GM21423 (cell line): ENCODE results near the gene TADA3.

Source experiments
- ATAC-seq: cut with Tn5 transposase; IDR thresholded peaks from one replicate; pipeline ENCODE4 v1.9.1; 2021; ENCODE audit warnings: mild to moderate bottlenecking, moderate library complexity; ENCODE audit not compliant: unreplicated experiment

The TADA3 gene, protein sequence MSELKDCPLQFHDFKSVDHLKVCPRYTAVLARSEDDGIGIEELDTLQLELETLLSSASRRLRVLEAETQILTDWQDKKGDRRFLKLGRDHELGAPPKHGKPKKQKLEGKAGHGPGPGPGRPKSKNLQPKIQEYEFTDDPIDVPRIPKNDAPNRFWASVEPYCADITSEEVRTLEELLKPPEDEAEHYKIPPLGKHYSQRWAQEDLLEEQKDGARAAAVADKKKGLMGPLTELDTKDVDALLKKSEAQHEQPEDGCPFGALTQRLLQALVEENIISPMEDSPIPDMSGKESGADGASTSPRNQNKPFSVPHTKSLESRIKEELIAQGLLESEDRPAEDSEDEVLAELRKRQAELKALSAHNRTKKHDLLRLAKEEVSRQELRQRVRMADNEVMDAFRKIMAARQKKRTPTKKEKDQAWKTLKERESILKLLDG

DNA sequence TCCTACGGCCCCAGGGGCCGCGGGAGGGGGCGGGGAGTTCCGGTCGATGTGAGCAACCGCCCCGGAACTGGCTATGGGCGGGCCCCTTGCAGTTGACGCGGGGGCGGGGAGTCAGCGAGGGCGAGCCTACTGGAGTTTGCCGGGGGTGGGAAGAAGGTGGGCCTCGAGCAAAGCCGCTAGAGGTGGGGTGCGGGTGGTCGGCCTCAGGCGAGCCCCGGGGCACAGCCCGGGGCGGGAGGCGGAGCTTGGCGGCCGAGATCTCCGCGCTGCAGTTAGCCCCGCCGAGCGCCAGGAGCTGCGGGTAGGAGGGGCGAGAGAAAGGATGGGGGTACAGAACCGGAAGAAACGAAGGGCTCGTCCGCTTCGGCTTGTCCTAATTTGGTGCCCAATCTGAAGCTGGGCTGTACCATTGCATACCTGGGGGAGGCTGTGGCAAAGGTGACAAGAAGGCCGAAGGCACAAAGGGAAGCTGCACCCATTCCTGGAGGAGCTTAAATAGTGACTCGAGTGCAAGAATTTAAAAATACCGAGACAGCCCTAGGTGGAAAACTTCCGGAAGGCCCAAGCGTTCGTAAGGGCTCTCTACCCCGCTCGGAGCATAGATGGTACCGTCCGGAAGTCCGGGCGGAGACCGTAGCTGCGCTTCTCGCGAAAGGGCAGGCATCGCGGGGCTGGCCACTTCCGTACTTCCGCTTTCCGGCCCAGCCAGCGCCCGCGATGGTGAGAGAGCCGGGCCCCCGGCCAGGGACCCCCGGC, at the start of gene TADA3, which contains the start of gene ARPC4:
Gene TADA3, minus strand, starts transcription at position 69 of the 756 bp plus-strand sequence. CDS start 1,007 bp downstream, outside the sequence.
Gene ARPC4, plus strand, starts transcription at position 678 of the 756 bp plus-strand sequence. Its CDS starts 40 bp downstream, at position 718.
- peak; percentile 79 for ATAC-seq

DNA sequence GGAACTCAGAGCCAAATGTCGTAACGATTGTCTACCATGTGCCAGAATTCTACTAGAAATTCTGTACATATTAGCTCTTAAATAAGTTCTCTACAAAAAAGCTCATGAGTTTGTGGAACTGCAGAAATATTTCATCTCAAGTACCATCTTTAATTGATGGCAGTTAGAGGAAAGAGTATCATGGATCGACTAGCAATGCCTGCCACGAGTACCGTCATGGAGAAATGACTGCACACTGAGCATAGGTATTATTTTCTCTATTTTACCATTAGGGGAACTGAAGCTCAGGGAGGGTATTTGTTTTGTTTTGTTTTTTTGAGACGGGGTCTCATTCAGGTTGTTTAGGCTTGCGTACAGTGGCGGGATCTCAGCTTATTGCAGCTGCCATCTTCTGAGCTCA, 48.7 kb upstream of the TADA3 start:
- no peak for ATAC-seq

DNA sequence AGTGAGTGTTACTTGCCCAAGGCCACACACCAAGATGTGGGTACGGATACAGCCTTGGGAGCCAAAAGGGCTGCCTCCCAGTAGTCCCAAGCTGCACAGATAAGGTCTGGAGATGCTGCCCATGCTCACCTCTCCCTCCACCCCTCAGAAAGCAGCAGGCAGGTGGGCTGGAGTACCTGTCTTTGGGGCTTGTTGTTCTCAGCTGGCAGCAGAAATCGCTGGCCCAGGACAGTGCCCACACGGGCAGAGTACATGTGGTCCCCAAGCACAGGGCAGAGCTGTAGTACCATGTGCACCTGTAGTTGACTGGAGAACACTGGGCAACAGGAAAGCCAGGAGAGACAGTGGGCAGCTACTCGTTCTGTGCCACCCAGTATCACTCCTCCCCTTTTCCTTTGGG, 46.6 kb upstream of the TADA3 start:
- ATAC-seq, result no peak

DNA sequence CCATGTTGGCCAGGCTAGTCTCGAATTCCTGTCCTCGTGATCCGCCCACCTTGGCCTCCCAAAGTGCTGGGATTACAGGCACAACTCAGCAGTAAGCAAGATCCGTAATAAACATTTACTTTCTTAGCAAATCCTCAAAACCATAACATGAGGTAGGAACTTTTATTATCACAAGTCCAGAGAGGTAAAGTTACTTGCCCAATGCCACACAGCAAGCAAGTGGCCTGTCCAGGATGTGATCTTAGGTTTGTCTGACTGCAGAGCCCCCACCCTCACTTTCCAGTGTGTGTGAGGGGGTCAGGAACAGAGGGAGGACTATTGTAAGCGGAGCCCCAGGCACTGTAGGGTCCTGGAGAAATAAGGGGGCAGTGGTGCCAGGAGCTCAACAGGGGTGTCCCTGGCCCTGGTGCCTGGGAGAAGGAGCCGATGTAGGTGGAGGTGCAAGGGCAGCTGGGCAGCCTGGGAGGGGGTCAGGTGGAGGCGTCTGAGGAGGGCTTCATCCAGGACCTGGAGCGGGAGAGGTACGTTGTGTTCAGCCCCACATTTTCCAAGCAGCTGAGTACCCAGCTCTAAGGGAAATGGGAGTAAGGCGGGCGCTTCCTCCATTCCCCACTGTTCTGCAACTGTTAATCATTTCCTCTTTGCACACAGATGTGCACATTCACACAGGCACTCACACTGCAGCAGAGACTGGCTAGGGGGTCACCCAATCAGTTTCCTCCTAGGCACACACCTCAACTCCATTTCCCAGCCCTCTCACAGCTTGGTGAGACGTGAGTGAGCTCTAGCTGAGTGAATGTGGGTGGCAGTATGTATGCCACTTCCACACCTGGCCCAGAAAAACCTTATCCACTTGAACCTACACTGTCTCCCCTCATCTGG, 45.7 kb upstream of the TADA3 start:
- ATAC-seq, result no peak

DNA sequence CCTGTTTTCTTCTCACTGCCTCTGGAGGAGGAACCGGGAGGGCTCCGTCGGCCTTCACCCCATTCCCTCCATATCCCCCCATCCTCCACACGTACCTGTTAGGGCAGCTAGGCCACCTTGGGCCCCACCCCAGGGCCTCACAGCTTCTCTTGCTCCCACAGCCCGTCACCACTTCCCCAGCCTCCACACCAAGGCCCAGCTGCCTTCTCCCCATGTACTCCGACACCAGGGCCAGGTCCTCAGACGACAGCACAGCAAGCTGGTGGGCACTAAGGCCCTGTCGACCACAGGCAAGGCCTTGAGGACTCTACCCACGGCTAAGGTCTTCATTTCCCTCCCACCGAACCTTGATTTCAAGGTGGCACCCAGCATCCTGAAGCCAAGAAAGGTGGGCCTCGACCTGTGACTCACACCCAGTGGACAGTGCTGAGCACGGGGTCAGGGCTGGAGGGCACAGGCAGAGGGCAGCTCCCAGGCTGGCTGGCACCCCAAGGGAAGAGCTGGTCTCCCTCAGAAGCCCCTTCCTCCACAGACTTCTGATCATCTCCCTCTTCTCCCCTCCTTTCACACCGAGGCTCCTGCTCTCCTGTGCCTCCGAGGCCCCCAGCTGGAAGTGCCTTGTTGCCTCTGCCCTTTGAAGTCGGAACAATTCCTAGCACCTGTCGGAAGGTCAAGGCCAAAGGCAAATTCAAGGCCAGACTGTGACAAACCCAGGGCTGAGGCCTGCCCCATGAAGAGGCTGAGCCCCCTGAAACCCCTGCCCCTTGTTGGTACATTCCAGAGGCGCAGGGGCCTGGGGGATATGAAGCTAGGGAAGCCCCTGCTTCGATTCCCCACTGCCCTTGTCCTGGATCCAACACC, 42.5 kb upstream of the TADA3 start:
- ATAC-seq, result no peak

DNA sequence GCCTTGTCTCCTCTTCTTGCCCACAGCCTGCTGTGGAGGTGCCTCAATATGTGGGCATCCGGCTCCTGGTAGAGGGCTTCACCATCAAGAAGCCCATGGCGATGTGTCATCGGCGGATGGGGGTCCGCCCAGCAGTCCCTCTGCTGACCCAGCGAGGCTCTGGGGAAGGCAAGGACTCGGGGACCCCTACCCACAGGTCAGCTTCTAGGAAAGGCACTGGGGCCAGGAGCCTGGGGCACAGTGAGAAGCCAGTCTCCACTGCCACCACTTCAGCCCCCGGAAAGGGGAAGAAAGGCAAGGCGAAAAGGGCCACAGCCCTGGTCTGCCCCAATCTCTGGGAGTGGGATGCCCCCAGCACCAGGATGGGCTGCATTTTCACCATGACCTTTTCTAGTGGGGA, 40.8 kb upstream of the TADA3 start:
- ATAC-seq, result no peak

DNA sequence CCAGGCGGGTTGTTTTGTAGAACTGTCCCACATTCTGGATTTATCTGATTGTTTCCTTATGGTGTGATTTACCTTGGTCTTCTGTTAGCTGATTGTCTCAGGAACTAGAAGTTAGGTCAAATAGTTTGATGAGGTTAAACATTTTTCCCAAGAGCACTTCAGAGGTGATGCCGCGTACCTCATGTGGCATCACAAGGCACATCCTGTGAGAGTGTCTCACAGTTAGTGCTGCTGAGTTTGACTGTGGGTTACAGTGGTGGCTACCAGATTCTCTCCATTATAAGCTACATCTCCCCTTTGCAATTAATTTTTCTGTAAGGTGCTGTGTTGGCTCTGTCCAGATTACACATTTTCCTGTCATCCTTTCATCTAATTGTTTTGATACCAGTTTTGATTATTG, 39.0 kb upstream of the TADA3 start:
- no peak for ATAC-seq

DNA sequence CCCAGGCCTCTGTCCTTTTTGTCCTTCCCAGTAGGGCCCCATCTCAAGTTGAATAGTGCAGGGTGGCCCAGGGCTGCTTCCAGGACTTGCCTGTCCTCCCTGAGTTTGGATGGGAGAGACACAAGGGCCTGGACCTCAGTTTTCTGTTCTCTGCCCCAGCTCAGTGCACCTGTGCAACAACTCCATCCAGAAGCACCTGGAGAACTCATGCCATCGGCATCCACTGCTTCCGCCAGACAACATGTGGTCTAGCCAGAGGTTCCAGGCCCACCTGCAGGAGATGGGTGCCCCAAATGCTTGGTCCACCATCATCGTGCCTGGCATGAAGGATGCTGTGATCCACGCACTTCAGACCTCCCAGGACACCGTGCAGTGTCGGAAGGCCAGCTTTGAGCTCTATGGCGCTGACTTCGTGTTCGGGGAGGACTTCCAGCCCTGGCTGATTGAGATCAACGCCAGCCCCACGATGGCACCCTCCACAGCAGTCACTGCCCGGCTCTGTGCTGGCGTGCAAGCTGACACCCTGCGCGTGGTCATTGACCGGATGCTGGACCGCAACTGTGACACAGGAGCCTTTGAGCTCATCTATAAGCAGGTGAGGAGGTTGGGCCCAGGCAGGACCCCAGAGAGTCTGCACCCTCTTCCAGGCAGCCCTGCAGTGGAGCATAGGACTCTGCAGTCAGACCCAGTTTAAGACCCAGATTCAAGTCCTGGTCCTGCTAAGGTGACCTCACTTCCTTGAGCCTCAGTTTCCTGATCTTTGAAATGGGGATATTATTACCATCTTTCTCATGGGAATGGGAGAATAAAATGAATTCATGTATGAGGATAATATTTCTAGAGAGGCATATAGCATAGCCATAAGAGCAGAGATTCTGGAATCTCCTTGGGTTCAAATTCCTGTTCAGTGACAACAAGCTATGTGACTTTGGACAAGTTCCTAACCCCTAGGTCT, 36.8 kb upstream of the TADA3 start:
- no peak for ATAC-seq

DNA sequence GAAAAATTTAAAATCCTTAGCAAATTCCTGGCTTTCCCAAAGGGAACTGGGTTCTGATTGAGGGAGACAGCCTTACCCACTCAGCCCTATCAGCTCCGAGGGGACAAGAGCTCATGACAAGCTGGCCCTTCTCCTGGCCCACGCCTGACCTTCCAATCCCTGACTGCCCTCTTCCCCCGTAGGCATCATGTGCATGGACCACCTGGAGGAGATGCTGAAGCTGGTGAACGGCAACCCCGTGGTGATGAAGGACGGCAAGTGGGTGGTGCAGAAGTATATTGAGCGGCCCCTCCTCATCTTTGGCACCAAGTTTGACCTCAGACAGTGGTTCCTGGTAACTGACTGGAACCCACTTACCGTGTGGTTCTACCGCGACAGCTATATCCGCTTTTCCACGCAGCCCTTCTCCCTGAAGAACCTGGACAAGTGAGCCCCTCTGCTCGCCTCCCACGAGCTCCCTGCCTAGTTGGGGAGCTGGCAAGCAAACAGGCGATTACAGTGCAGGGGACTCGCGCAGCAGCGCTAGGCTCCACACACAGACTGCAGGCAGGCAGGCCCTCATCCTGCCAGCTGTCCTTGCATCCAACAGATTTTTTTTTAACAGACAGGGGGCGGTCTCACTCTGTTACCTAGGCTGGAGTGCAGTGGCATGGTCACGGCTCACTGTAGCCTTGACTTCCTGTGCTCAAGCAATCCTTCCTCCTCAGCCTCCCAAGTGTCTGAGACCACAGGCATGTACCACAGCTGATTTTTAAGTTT, 34.7 kb upstream of the TADA3 start:
- ATAC-seq, result no peak

DNA sequence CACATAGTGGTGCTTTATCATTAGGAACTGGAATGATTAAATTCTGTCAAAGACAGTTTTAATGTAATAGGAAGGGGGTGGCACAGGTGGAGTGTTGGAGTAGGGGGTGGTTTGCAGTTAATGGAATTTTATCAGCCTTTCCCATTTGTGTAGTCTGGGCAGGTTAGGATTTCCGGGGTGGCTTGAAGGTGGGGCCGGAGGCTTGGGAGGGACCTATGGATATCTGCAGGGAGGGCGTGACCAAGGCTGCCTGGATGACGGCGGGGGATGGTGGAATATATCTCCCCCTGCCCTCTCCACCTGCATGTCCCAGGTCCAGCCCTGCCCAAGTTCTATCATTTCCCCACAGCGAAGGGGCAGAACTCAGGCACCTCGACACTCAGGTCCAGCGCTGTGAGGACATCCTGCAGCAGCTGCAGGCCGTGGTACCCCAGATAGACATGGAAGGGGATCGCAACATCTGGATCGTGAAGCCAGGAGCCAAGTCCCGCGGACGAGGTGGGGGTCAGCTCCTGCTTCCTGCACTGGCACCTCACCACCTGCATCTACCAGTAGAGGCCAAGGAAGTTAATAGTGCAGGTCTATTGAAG, 33.3 kb upstream of the TADA3 start:
- ATAC-seq, result no peak

DNA sequence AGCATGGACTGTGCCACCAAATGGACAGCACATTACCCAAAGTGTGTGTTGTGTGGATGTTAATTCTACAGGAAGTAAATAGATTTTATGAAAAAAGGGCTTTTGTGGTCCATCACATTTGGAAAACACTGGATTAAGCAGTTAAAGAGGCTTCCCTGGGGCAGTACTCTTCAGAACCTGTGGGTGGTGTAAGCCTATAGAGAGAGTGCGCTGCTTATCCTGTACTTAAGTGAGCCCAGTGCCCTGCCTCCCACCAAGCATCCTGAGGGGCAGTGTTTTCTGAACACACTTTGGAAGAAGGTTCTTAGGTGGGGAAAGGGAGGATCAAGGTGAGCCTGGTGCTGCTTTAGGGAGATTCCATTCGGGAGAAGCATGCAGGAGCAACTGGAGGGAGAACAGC, 28.7 kb upstream of the TADA3 start:
- no peak for ATAC-seq

DNA sequence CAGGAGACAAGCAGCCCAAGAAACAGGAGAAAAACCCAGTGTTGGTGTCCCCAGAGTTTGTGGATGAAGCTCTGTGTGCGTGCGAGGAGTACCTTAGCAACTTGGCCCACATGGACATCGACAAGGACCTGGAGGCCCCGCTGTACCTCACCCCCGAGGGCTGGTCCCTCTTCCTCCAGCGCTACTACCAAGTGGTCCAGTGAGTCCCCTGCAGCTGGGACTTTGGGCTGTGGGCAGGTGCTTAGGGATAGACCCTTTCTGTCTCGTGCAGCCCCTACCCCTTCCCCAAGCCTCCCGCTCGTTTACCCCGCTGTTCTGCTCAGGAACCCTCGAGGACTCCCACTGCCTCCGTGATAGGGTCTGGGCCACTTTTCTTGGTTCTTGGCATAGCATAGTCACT, 28.3 kb upstream of the TADA3 start:
- ATAC-seq, result no peak

DNA sequence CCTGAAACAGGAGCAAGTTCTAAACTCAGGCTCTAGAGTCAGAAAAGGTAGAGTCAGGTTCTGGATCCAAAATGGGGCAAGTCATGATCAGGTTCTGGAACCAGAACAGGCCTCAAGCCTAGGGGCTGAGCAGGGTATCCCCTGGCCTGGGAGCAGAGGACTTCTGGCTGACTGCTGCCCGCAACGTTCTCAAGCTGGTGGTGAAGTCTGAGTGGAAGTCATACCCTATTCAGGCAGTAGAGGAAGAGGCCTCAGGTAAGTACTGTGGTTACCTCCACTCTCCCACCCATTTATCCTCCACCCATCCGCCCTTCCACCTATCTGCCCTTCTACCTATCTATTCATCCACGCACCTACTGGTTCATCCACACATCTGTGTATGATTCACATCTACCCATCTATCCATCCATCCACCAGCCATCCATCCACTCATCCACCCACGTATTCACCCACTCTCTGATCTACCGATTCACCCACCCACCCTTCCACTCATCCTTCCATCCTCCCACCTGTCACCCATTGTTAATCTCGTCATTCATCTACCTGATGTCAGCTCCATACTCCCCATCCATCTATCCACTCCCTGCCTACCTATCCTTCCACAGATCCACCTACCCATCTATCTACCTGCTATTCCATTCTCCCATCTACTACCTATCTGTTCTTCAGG, 26.5 kb upstream of the TADA3 start:
- no peak for ATAC-seq

DNA sequence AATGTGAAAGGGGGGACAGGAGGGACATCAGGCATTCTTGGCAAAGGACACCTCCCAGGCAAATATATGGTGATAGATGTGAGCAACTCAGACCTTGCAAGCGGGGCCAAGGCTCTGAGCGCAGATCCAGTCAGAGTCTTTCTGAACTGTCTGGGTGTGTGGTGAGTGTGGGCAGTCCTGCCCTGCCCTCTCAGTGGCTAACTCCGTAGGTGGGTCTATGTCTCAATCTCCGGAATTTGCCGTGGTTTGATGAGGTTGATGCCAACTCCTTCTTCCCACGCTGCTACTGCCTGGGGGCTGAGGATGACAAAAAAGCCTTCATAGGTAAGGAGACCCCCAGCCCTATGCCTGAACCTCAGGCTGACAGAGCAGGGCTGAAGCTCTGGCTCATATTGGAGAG, 25.2 kb upstream of the TADA3 start:
- no peak for ATAC-seq

DNA sequence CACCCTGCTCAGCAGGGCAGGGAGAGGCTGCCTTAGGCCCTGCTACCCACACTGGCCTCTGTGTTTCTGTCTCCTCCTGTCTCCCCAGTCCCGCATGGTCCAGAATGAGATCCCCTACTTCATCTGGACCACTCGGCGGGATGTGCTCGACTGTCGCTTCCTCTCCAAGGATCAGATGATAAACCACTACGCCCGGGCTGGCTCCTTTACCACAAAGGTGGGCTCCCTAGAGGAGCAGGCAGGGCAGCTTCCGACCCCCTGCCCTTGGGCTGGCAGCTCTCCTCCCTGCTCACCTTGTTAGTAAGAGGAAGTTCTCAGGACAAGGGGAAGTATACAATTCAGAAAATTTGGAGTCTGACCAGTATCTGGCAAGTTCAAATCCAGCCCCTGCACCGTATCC, 23.7 kb upstream of the TADA3 start:
- no peak for ATAC-seq

DNA sequence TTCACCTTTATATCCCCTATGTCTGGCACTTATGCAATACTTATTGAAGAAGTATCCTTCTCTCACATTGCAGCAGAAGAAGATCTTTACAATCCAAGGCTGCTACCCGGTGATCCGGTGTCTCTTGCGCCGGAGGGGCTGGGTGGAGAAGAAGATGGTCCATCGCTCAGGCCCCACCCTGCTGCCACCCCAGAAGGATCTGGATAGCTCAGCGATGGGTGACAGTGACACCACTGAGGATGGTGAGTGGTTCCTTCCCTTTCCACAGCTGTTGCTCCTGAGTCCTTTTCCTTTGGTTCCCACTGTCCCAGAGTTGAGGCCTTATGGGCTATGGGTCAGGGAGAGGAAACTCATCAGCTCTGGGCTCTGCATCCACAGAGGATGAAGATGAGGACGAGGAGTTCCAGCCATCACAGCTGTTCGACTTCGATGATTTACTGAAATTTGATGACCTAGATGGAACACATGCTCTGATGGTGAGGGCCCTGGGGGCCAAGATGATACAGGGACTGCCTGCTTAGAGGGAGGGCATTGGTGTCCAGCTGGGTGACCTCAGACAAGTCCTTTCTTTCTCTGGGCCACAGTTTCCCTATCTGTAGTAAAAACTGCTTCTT, 20.7 kb upstream of the TADA3 start:
- no peak for ATAC-seq

DNA sequence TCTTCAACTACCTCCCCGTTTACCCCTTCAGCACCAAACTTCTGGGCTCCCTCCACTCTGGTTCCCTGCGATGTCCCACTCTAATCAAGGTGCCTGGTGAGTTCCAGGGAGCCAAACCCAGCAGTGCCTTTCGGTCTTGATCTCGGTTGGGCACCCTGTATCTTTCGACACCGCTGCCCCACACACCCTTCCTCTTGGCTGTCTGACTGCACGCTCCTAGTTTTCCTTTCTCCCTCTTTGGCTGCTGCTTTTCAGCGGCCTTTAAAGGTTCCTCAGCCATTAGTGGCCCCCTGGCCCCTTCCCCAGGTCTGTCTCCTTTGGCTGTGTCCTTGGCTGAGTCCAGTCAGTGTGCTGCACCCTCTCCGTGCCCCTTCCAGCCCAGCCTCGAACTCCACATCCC, 18.6 kb upstream of the TADA3 start:
- no peak for ATAC-seq
